Sigmoid colon (tissue), 4 donors: ENCODE data around the gene CTNNA2.

Experiments
- EP300 ChIP-seq, 4 donors: sonication (generic); formaldehyde crosslinking; IDR thresholded peaks; one replicate each; pipeline ENCODE4 v1.6.1; 2017; ENCODE audit warnings: antibody characterized with exemption in 4 of 4
- POLR2A ChIP-seq, 2 donors: fragments of 450-650 bp; IDR thresholded peaks; one replicate each; pipeline ENCODE4 v1.6.1; 2016; ENCODE audit warnings: antibody characterized with exemption in 2 of 2, mild to moderate bottlenecking in 2 of 2, moderate library complexity in 2 of 2
- POLR2AphosphoS5 ChIP-seq, 4 donors: sonication (generic); formaldehyde crosslinking; IDR thresholded peaks; one replicate each; pipeline ENCODE4 v1.6.1; 2017; ENCODE audit warnings: antibody characterized with exemption in 4 of 4
- TF ChIP-seq, protein P1 (sequence below), 4 experiments: fragments of 450-650 bp in 3 of 4; fragments of 200-600 bp in 1 of 4; IDR thresholded peaks; one replicate each; pipeline ENCODE4 v1.5.1; 2016 to 2019; ENCODE audit warnings: antibody characterized with exemption in 4 of 4, mild to moderate bottlenecking in 3 of 4, moderate library complexity in 2 of 4

DNA sequence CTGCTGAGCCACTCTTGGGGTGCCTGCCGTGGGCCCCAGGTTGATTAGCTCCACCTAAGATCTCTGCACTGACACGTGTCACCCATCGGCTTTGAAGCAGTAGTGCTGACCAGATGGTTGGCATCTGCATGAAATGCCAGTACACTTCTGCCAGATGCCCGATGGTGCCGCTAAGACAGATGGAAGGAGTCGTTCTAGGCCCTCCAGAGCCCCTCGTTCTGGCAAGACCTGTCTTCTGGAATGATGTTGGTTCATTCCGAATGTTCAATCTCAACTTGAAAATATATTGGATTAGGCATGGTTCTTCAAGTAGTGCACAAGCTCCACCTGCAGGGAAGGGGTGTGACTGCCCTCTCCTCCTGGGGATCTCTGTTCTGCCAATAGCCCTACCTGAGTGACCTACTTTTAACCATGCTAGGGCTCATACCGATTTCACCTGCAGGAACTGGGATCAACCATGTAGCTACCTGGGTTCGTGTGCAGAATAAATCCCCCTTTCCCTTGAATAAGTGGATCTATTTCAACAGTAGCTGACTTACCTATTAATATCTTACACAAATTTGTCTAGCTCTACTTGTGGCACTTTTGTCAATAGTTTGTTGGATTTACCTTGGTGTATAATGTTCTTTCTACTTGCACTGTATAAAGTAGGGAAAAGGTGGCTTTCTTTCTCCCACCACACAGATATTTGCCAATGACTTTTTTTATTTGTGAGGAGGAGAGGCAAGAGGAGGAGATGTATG is 342.6 kb downstream of the CTNNA2 start:
- TF ChIP-seq, protein P1, sequence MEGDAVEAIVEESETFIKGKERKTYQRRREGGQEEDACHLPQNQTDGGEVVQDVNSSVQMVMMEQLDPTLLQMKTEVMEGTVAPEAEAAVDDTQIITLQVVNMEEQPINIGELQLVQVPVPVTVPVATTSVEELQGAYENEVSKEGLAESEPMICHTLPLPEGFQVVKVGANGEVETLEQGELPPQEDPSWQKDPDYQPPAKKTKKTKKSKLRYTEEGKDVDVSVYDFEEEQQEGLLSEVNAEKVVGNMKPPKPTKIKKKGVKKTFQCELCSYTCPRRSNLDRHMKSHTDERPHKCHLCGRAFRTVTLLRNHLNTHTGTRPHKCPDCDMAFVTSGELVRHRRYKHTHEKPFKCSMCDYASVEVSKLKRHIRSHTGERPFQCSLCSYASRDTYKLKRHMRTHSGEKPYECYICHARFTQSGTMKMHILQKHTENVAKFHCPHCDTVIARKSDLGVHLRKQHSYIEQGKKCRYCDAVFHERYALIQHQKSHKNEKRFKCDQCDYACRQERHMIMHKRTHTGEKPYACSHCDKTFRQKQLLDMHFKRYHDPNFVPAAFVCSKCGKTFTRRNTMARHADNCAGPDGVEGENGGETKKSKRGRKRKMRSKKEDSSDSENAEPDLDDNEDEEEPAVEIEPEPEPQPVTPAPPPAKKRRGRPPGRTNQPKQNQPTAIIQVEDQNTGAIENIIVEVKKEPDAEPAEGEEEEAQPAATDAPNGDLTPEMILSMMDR (IDR thresholded peaks at IDR 0.05), result no peak
- TF ChIP-seq EP300 (IDR thresholded peaks at IDR 0.05) (no peak), POLR2AphosphoS5 (IDR thresholded peaks at IDR 0.05) (no peak), POLR2A (IDR thresholded peaks at IDR 0.05) (no peak)
